Measurements from ENCODE around the gene PAX4. TPM values are rescaled to one million over a fixed set of nuclear protein-coding genes. Genes with fewer than 3 reads are reported as not detected.

Gene PAX4
- total RNA-seq, 2 donors from 2014 or later = 0.24 TPM; not detected in 1

- H3K27ac Mint-ChIP-seq = no peak overlapping the region
- Histone ChIP-seq H3K4me1 (ENCODE audit: control insufficient read depth, insufficient read depth, low read length) (no peaks in the 10 kb centered on the region), H3K4me3 (ENCODE audit: low read length) (no peak overlapping the region), H3K9me3 (ENCODE audit: control insufficient read depth, low read length) (peaks cover 27% of the 10 kb centered on the region), H3K27ac (ENCODE audit: low read depth, low read length) (no peak overlapping the region), H3K36me3 (ENCODE audit: control insufficient read depth, insufficient read depth, low read length) (no peaks in the 10 kb centered on the region), H3K27me3 (ENCODE audit: control insufficient read depth, insufficient read depth, low read length, poor library complexity, severe bottlenecking) (no peaks in the 10 kb centered on the region), H3K9ac (ENCODE audit: extremely low read depth, low read length, poor library complexity, severe bottlenecking) (no peak overlapping the region)
- no peak for TF ChIP-seq CTCF (conservative IDR thresholded peaks at IDR 0.05)
- WGBS, 2 experiments (ENCODE audit: insufficient coverage in 1 of 2, insufficient read length in 1 of 2) = 87 to 100% methylated on average over 2 to 3 of the region's 3 CpGs
- H3K4me1 Mint-ChIP-seq = no peaks in the 10 kb centered on the region
- H3K27me3 Mint-ChIP-seq (ENCODE audit: insufficient read depth) = peaks cover 27% of the 10 kb centered on the region
- H3K9me3 Mint-ChIP-seq = peaks cover 21% of the 10 kb centered on the region
- H3K36me3 Mint-ChIP-seq (ENCODE audit: low read depth) = peaks cover 3% of the 10 kb centered on the region
- no peak overlapping the region for H3K4me3 Mint-ChIP-seq
- no peak for DNase-seq
These were observed 51.7 kb downstream of the PAX4 start for GRCh38 chr7:127566242-127566641.

Other genes with a start within 250 kb of the PAX4 start
- 10 to 100 TPM; 13.8 to 16.8 TPM for gene ZNF800, start 225.4 kb downstream of the PAX4 start, total RNA-seq
- 10 to 100 TPM; 14.8 to 15.3 TPM for gene GCC1, start 32.5 kb downstream of the PAX4 start, total RNA-seq
- gene ARF5, start 29.7 kb downstream of the PAX4 start, total RNA-seq = 100 to 1,000 TPM; 234 to 277 TPM
- gene FSCN3, start 24.4 kb downstream of the PAX4 start, total RNA-seq = 1 to 10 TPM; 1.9 to 2.2 TPM
- 100 to 1,000 TPM; 240 to 267 TPM for gene SND1, start 34.1 kb upstream of the PAX4 start, total RNA-seq